Immature natural killer cell (primary cell): Measurements from ENCODE around the gene FOXO6. TPM values are rescaled to one million over a fixed set of nuclear protein-coding genes. Genes with fewer than 3 reads are reported as not detected.
A peak's percentile ranks its signal among the peaks of the same experiment; 100 is the strongest.

Source experiments
- DNase-seq, 3 donors: peaks; one replicate each; pipeline ENCODE4 v3.0.0; 2022; ENCODE audit warnings: mixed read lengths in 1 of 3
- H3K27ac Mint-ChIP-seq, 6 donors: one replicate each; pipeline ENCODE4 v1.8.0; 2020; ENCODE audit warnings: mixed read lengths in 6 of 6, mild to moderate bottlenecking in 5 of 6, inconsistent platforms in 4 of 6, moderate library complexity in 3 of 6
- H3K27me3 Mint-ChIP-seq, 3 donors: one replicate each; pipeline ENCODE4 v1.8.0; 2020 to 2021; ENCODE audit warnings: low read depth in 3 of 3, mild to moderate bottlenecking in 3 of 3, mixed read lengths in 3 of 3, moderate library complexity in 3 of 3, inconsistent platforms in 1 of 3
- H3K36me3 Mint-ChIP-seq, 3 donors: one replicate each; pipeline ENCODE4 v1.8.0; 2020; ENCODE audit warnings: mixed read lengths in 3 of 3, inconsistent platforms in 2 of 3, mild to moderate bottlenecking in 2 of 3
- H3K4me1 Mint-ChIP-seq, 2 donors: one replicate each; pipeline ENCODE4 v1.8.0; 2020; ENCODE audit warnings: inconsistent platforms in 2 of 2, mild to moderate bottlenecking in 2 of 2, mixed read lengths in 2 of 2, moderate library complexity in 1 of 2
- H3K4me3 Mint-ChIP-seq, 5 donors: one replicate each; pipeline ENCODE4 v1.8.0; 2020; ENCODE audit warnings: mild to moderate bottlenecking in 5 of 5, mixed read lengths in 5 of 5, inconsistent platforms in 3 of 5, moderate library complexity in 3 of 5
- H3K9me3 Mint-ChIP-seq, 6 donors: one replicate each; pipeline ENCODE4 v1.8.0; 2020; ENCODE audit warnings: mild to moderate bottlenecking in 6 of 6, mixed read lengths in 6 of 6, inconsistent platforms in 4 of 6, moderate library complexity in 3 of 6
- polyA plus RNA-seq, 3 donors: library from polyadenylated mRNA; unstranded; fragments of 300-500 nt; fragmentation: Illumina TruSeq; gene quantifications; one replicate each; pipeline ENCODE4 v1.2.3, GENCODE V29; 2021

The FOXO6 gene
- polyA plus RNA-seq, 3 donors from 2014 or later = not detected

DNA sequence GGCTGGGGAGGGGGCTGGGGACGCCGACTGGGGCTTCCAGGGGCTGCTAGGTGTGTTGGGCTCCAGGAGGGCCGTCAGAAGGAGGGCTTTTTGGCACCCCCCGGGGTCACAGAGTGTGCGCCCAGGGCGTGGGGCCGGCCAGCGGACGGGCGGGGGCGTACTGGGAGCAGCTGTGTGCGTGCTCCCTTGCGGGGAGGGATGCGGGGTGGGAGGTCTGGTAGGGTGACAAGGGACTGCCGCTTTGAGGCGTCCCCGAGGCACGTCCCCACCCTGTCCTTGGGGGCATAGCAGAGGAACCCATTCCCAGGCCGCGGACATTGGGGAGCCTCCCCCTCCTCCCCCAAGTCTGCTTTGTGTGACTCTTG lies 1.1 kb downstream of the FOXO6 start:
- H3K27me3 Mint-ChIP-seq = peaks cover 6 to 18% (median 12%) of the 10 kb centered on the region in 3 donors
- DNase-seq = no peak
- peak overlapping the region; percentile 48 to 68 (median 64) for H3K4me3 Mint-ChIP-seq

DNA sequence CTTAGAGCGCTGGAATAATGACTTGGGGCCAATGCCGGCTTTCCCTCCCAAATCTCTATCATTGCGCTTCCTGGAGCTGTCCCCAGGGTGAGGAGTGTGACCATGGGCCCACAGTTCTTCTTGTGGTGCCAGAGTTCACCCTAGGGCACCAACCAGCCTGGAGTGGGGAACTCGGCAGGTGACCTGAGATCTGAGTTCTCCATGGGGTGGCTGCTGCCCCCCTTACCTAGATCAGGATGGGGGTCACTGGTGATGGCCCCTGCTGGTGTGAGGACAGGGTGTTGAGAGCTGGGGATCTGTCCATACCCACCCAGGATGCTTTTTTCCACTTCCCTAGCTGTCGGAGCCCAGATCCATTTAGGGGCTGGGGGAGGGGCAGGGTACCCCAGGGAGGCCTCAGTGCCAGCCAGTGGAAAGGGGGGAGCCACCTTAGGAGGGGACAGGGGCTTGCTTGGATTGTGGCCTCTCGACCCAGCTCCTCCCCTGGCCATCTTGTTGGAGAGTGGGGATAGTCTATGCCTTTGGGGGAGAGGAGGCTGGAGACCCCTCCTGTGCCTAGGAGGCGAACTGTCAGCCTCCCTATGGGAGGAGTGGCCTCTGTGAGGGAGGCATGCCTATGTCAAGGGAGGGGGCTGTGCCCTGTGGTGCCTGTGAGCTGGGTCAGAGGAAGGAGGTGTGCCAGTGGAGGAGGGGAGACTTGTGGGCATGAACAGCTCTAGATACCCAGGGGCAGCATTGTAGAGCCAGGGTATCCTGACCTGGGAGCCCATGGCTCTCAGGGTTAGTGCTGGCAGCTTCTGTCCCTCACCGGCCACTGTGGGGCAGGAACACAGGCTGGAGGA lies 1.7 kb downstream of the FOXO6 start:
- peak overlapping the region in 1 of 6 donors; percentile 53 for H3K27ac Mint-ChIP-seq
- H3K36me3 Mint-ChIP-seq = no peaks in the 10 kb centered on the region
- H3K4me1 Mint-ChIP-seq = peaks cover 14 to 22% of the 10 kb centered on the region in 2 donors
- DNase-seq = no peak
- H3K4me3 Mint-ChIP-seq = peak overlapping the region; percentile 48 to 68 (median 52)
- H3K27me3 Mint-ChIP-seq = peaks cover 6 to 24% (median 16%) of the 10 kb centered on the region in 3 donors
- H3K9me3 Mint-ChIP-seq = no peaks in the 10 kb centered on the region

More for the DNA sequence above, 1.1 kb downstream of the FOXO6 start:
- H3K27ac Mint-ChIP-seq = no peak overlapping the region
- H3K4me1 Mint-ChIP-seq = peaks cover 14 to 20% of the 10 kb centered on the region in 2 donors
- H3K9me3 Mint-ChIP-seq = no peaks in the 10 kb centered on the region
- H3K36me3 Mint-ChIP-seq = no peaks in the 10 kb centered on the region

DNA sequence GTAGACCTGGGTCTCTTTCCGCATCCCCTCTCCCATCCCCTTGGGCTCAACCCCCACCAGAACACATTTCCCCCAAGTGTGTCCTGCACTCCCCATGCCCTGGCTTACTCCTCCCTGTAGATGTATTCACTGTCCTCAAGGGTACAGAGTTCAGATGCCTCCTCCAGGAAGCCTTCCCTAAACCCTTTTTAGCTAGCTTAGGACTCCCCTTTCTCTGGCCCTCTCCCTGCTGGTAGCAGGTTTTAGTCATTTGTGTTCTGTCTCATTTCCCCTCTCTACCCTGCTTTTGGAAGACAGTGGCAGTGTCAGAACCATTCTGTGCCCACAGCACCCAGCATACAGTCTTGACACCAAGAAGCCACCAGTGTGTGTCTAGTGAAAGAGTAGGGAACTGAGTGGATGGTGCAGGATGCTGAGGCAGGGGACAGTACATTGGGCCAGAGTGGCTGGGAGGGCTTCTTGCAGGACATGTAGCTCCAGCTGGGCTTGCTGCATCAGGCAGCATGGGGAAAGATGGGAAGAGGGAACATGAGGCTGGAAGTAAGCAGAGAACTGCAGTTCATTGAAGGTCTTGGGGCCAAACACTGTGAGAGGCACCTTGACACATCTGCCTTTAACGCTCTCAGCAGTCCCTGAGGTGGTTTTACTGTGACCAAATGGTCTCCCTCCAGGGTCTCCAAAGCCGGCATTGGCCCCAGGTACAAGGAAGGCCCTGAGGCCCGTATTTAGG lies 2.5 kb downstream of the FOXO6 start:
- H3K4me3 Mint-ChIP-seq = peak overlapping the region in 3 of 5 donors; percentile 2 to 48 (median 15)
- peaks cover 8 to 27% (median 16%) of the 10 kb centered on the region in 3 donors for H3K27me3 Mint-ChIP-seq
- no peaks in the 10 kb centered on the region for H3K36me3 Mint-ChIP-seq
- no peaks in the 10 kb centered on the region for H3K9me3 Mint-ChIP-seq
- peaks cover 14 to 22% of the 10 kb centered on the region in 2 donors for H3K4me1 Mint-ChIP-seq
- H3K27ac Mint-ChIP-seq = peak overlapping the region in 2 of 6 donors; percentile 1 to 56
- DNase-seq = no peak

DNA sequence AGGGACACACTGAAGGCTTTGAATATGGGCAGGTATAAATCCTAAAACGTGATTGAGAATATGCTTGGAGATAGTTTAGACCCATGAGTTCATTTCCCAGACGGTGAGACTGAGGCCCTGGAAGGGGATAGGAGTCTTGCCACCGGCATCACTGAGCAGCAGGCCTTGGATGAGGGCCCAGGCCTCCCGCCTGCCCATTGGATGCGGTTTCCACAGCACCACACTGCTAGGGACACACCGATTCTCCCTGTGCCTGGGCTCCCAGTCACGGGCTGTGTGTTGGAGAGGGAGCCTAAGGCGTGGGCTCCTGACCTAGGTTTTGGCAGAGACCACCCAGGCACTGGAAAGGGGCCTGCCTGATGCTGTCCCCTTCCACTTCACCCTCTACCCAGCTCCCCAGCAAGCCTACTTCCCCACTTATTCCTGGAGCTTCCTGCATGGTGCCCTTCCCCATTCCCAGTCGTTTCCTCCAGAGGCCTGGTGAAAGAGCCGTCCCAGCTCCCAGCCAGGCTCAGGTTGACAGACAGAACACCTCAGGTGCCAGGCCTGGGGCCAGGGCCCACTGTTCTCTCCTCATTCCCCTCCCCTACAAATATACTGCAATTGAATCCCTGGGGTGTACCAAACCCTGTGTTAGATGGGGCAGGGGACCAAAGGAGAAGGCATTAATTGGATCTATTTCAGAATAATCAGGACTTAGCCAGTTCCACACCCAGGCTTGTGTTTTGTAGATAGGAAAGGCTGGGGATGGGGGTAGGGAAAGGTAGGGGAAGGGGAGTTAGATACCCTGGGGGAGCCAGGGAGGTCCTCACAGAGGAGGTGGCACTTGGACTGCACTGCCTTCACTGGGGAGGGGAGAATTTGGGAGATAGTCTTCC lies 3.4 kb downstream of the FOXO6 start:
- Mint-ChIP-seq H3K27me3 (peaks cover 13 to 27% (median 16%) of the 10 kb centered on the region in 3 donors), H3K4me1 (peaks cover 14 to 20% of the 10 kb centered on the region in 2 donors), H3K9me3 (no peaks in the 10 kb centered on the region), H3K4me3 (peak overlapping the region in 4 of 5 donors; percentile 19 to 72 (median 51)), H3K36me3 (no peaks in the 10 kb centered on the region), H3K27ac (peak overlapping the region in 1 of 6 donors; percentile 75)
- no peak for DNase-seq

DNA sequence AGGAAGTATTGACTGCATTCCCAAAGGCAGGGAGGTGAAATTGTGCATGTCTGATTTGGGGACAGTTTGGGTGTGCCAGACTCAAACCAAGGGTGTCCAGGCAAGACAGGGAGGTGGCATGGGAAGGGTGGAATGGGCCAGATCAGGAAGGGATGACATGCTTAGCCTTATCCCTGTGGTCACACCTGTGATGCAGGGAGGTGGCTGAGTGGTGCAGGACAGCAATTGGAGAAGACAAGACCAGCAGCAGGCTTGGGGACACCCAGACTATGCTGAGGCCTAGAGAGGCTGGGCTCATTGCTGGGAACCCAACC lies 4.0 kb downstream of the FOXO6 start:
- Mint-ChIP-seq H3K36me3 (no peaks in the 10 kb centered on the region), H3K4me1 (peaks cover 12 to 16% of the 10 kb centered on the region in 2 donors), H3K27me3 (peaks cover 13 to 27% (median 15%) of the 10 kb centered on the region in 3 donors), H3K4me3 (peak overlapping the region; percentile 19 to 72 (median 51)), H3K27ac (peak overlapping the region in 2 of 6 donors; percentile 59 to 75), H3K9me3 (no peaks in the 10 kb centered on the region)
- DNase-seq = no peak

DNA sequence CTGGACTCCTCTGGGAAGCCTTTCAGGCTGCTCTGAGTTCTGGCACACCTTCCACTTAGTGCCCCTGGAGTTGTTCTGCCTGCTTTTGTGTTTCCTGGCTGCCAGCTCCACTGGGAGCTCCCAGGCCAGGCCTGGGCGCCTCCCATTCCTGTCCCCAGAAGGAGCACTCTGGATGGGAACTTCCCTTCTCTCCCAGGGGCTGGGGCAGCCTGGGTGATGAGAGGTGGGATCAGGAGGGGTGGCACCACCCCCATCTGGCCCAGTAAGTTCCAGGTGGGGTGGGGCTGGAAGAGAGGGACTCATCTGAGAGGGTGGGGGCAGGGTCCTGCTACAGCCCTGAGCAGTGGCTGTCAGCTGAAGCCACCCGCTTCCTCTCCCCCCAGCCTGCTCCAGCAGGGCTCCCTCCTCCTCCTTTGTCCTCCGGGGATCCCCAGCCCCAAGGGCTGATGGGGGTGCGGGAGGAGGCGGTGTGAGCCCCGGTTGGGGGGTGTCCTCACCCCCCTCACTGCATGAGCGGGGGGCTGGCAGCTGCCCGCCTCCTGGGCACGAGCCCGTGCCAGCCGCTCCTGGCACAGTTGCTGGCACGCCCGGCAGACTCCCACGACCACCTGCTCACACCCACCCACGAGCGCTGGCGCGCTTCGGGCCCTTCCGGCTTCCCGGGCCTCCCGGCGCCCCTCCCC lies 4.7 kb downstream of the FOXO6 start:
- Mint-ChIP-seq H3K9me3 (no peaks in the 10 kb centered on the region), H3K4me1 (peaks cover 6 to 11% of the 10 kb centered on the region in 2 donors), H3K36me3 (no peaks in the 10 kb centered on the region), H3K4me3 (peak overlapping the region in 1 of 5 donors; percentile 72), H3K27me3 (peaks cover 13 to 25% (median 15%) of the 10 kb centered on the region in 3 donors), H3K27ac (peak overlapping the region in 1 of 6 donors; percentile 75)
- DNase-seq = peak in 1 of 3 donors; percentile 31

DNA sequence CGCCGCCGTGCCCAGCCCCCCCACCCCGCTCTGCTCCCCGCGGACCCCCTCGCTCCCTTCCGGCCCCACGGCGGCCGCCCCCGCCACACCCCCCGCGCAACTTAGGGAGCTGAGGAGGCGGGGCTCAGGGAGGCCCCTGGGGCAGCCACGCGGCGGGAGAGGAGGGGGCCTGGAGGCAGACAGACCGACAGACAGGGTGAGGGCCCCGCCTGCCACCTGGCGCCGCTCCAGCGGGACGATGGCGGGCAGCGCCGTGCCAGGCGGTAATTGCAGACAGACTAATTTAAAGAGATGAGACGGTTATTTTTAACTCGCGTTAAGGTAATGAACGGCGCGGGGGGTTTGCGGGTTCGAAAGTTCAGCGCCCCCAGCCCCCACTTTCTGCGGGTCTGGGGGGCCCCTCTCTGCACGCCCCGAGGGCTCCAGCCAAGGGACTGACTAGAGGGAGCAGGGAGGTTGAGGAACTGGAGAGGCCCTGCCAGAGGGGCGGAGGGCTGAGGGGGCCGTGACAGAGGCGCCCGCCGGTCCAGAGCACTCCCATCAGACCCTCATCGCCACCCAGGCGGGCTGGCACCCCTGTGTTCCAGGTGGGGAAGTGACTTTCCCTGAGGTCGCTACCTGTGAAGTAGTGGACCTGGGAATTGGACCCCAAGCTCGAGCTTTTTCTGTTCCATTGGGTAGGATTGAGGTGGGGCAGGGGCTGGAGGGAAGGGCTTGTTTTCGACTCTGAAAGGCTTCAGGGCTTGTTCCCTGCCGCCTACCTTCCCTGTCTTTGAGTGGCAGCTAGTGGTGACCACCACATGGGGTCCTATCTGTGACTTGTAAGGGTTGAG lies 5.4 kb downstream of the FOXO6 start:
- no peaks in the 10 kb centered on the region for H3K36me3 Mint-ChIP-seq
- peaks cover 13 to 26% (median 15%) of the 10 kb centered on the region in 3 donors for H3K27me3 Mint-ChIP-seq
- H3K4me3 Mint-ChIP-seq = peak overlapping the region in 4 of 5 donors; percentile 33 to 63 (median 35)
- H3K4me1 Mint-ChIP-seq = peaks cover 6 to 11% of the 10 kb centered on the region in 2 donors
- H3K9me3 Mint-ChIP-seq = no peaks in the 10 kb centered on the region
- no peak overlapping the region for H3K27ac Mint-ChIP-seq
- DNase-seq = peak; percentile 43 to 52 (median 50)

DNA sequence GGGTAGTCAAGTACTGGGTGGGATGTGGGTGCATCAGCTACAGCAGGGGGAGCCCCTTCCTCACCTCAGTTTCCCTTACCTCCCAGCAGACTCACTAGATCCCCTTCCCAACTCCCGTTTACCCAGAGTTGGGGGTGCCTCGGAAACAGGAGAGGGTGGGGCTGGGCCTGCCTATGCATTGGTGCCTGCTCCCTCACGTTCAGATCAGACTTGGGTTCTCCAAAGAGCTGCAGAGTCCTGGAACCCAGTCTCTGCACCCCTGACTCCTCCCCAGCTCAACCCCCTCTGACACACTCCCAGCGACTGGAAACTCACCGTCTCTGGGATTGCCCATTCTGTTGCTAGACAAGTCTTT lies 6.0 kb downstream of the FOXO6 start:
- H3K9me3 Mint-ChIP-seq = no peaks in the 10 kb centered on the region
- DNase-seq = no peak
- H3K36me3 Mint-ChIP-seq = no peaks in the 10 kb centered on the region
- peaks cover 13 to 28% (median 13%) of the 10 kb centered on the region in 3 donors for H3K27me3 Mint-ChIP-seq
- peak overlapping the region in 2 of 5 donors; percentile 35 to 46 for H3K4me3 Mint-ChIP-seq
- no peak overlapping the region for H3K27ac Mint-ChIP-seq
- H3K4me1 Mint-ChIP-seq = peaks cover 6 to 11% of the 10 kb centered on the region in 2 donors

DNA sequence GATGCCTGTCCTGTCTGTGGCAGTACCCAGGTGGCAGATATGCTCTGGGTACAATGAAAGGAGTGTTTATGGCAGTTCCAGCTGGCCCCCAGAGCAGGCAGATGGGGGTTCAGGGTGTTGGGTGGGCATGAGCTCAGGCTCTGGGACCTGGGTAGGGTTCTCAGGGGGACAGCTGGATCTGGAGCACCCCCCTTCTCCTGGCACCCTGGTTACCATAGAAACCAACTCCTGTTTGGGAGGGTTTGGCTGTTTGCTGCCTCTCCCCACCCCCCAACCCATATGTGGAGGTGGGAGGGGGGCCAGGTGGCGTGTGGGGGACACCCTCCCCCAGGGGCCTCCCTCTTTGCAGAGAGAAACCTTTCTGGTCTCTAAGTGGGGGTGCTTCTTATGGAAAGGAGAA lies 7.1 kb downstream of the FOXO6 start:
- H3K4me3 Mint-ChIP-seq = no peak overlapping the region

DNA sequence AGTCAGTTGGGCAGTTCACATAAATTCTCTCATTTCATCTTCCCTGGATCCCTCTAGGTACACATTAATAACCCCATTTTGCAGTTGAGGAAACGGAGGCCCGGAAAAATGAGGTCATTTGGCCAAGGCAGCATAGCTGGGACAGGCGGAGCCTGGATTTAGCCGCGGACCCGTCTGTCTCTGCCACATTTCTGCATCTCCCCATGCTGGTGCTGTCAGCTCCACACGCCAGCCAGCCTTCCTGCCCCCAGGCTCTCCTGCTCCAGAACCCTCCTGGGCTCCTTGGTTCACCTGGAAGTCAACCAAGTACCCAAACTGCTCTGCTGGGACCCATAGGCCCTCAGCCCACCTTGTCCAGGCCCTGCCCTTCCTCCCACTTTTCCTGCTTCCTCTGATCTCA lies 7.6 kb downstream of the FOXO6 start:
- peaks cover 7 to 19% (median 12%) of the 10 kb centered on the region in 3 donors for H3K27me3 Mint-ChIP-seq
- H3K4me1 Mint-ChIP-seq = peaks cover 6 to 11% of the 10 kb centered on the region in 2 donors
- no peak overlapping the region for H3K4me3 Mint-ChIP-seq
- H3K9me3 Mint-ChIP-seq = no peaks in the 10 kb centered on the region
- H3K27ac Mint-ChIP-seq = no peak overlapping the region
- H3K36me3 Mint-ChIP-seq = no peaks in the 10 kb centered on the region
- DNase-seq = no peak

More for the DNA sequence above, 7.1 kb downstream of the FOXO6 start:
- H3K27me3 Mint-ChIP-seq = peaks cover 7 to 19% (median 15%) of the 10 kb centered on the region in 3 donors
- DNase-seq = no peak
- H3K27ac Mint-ChIP-seq = no peak overlapping the region
- H3K36me3 Mint-ChIP-seq = no peaks in the 10 kb centered on the region
- H3K9me3 Mint-ChIP-seq = no peaks in the 10 kb centered on the region
- H3K4me1 Mint-ChIP-seq = peaks cover 6 to 11% of the 10 kb centered on the region in 2 donors

DNA sequence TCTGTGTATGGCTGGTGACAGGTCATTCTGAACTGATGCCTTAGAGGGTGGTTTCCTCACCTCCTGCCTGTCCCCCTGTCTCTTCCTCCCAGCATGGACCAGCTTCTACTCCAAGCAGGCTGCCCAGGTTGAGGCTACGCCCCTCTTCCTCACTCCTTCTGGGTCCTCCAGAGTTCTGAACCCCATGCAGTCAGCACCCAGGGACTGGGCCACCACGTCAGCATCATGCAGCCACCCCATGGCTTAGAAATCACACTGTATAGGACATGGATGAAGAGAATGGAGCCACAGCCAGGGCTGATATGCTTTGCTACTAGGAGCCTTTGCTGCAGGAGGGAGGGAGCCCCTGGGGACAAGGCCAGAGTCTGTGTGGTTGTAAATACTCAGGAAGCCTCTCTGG lies 8.3 kb downstream of the FOXO6 start:
- Mint-ChIP-seq H3K4me3 (no peak overlapping the region), H3K27me3 (peaks cover 7 to 19% (median 11%) of the 10 kb centered on the region in 3 donors), H3K36me3 (no peaks in the 10 kb centered on the region), H3K27ac (no peak overlapping the region), H3K9me3 (no peaks in the 10 kb centered on the region), H3K4me1 (peaks cover 6 to 11% of the 10 kb centered on the region in 2 donors)
- DNase-seq = no peak

DNA sequence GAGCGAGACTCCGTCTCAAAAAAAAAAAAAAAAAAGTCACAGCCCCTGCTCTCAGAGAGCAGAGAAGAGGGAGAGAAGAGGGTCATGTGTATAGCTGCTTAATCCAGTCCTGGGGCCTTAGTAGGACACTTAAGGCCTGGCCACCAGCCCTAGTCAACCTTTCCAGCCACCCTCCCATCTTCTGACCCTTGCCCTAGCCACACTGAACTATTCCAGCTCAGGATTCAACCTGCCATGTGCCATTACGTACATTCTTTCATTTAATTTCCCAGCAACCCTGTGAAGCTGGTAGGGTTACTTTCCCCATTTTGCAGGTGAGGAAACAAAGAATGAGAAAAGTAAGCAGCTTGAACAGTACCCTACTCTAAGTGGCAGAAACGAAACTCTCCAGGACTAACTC lies 9.0 kb downstream of the FOXO6 start:
- no peak for DNase-seq
- no peak overlapping the region for H3K27ac Mint-ChIP-seq
- H3K36me3 Mint-ChIP-seq = no peaks in the 10 kb centered on the region
- H3K4me3 Mint-ChIP-seq = no peak overlapping the region
- H3K27me3 Mint-ChIP-seq = peaks cover 7 to 19% (median 11%) of the 10 kb centered on the region in 3 donors
- peaks cover 3 to 8% of the 10 kb centered on the region in 2 donors for H3K4me1 Mint-ChIP-seq
- H3K9me3 Mint-ChIP-seq = no peaks in the 10 kb centered on the region
